NB4 (cell line): ENCODE results near the gene MEI4.
"Not testable (repeated sequence)": the region's sequence is repeated elsewhere in the genome, so short reads cannot be mapped to it uniquely, and the experiment has no call there.

Source experiments
- MAX ChIP-seq: IDR thresholded peaks from 2 replicates; pipeline ENCODE4 v1.6.1; 2011; ENCODE audit warnings: low read depth, low read length
- MYC ChIP-seq: IDR thresholded peaks from 2 replicates; pipeline ENCODE4 v1.6.1; 2011; ENCODE audit warnings: low read depth, low read length
- POLR2A ChIP-seq: IDR thresholded peaks from 2 replicates; pipeline ENCODE4 v1.6.1; 2011; ENCODE audit warnings: mild to moderate bottlenecking; ENCODE audit not compliant: insufficient read length; ENCODE audit errors: extremely low read depth
- TF ChIP-seq, protein P1 (sequence below): IDR thresholded peaks from one replicate; pipeline ENCODE4 v1.5.1; 2012; ENCODE audit warnings: low read depth, low read length

DNA sequence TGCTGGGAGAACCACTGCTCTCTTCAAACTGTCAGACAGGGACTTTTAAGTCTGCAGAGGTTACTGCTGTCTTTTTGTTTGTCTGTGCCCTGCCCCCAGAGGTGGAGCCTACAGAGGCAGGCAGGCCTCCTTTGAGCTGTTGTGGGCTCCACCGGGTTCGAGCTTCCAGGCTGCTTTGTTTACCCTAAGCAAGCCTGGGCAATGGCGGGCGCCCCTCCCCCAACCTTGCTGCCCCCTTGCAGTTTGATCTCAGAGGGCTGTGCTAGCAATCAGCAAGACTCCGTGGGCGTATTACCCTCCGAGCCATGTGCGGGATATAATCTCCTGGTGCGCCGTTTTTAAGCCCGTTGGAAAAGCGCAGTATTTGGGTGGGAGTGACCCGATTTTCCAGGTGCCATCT, 83.2 kb downstream of the MEI4 start:
- TF ChIP-seq, protein P1, sequence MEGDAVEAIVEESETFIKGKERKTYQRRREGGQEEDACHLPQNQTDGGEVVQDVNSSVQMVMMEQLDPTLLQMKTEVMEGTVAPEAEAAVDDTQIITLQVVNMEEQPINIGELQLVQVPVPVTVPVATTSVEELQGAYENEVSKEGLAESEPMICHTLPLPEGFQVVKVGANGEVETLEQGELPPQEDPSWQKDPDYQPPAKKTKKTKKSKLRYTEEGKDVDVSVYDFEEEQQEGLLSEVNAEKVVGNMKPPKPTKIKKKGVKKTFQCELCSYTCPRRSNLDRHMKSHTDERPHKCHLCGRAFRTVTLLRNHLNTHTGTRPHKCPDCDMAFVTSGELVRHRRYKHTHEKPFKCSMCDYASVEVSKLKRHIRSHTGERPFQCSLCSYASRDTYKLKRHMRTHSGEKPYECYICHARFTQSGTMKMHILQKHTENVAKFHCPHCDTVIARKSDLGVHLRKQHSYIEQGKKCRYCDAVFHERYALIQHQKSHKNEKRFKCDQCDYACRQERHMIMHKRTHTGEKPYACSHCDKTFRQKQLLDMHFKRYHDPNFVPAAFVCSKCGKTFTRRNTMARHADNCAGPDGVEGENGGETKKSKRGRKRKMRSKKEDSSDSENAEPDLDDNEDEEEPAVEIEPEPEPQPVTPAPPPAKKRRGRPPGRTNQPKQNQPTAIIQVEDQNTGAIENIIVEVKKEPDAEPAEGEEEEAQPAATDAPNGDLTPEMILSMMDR: not testable (repeated sequence)
- TF ChIP-seq MYC, POLR2A, MAX: not testable (repeated sequence)
